A673 (cell line): ENCODE results near the gene SNX10. TPM values are rescaled to one million over a fixed set of nuclear protein-coding genes. Genes with fewer than 3 reads are reported as not detected.

Experiments used
- BruUV-seq: library from RNA; stranded (reverse); fragments of 400-500 nt; replicated peaks from 2 replicates; lab custom pipeline; 2021; lab: Mats Ljungman, UMichigan
- CTCF ChIA-PET: fragments of 300-600 bp; sonication (Branson Sonifier 250); formaldehyde crosslinking; loops from one replicate; lab custom pipeline; 2022; ENCODE audit warnings: antibody characterized with exemption; lab: Charles Lee
- POLR2A ChIA-PET: fragments of 300-600 bp; sonication (Branson Sonifier 250); formaldehyde crosslinking; loops from one replicate; lab custom pipeline; 2022; ENCODE audit warnings: antibody characterized with exemption; ENCODE audit not compliant: low non-redundant PET; lab: Charles Lee
- DNase-seq: peaks from one replicate; pipeline ENCODE4 v3.0.0-alpha.2; 2015; ENCODE audit warnings: low spot score
- H3K27ac ChIP-seq: fragments of 200-600 bp; sonication (generic); 2 replicates; pipeline ENCODE4 v1.5.1; 2016; ENCODE audit warnings: mixed run types, low read depth, mild to moderate bottlenecking, mixed read lengths, antibody characterized with exemption, low read length; ENCODE audit not compliant: poor library complexity, severe bottlenecking
- H3K27me3 ChIP-seq: fragments of 200-600 bp; sonication (generic); replicated peaks from 2 replicates; pipeline ENCODE4 v1.6.1; 2017; ENCODE audit warnings: mixed run types, low read depth, mild to moderate bottlenecking, mixed read lengths, antibody characterized with exemption, low read length; ENCODE audit not compliant: insufficient read depth, poor library complexity
- H3K36me3 ChIP-seq: fragments of 200-600 bp; sonication (generic); 2 replicates; pipeline ENCODE4 v1.6.1; 2016; ENCODE audit warnings: mixed run types, mild to moderate bottlenecking, mixed read lengths, antibody characterized with exemption, low read length; ENCODE audit not compliant: insufficient read depth, poor library complexity, severe bottlenecking
- H3K4me1 ChIP-seq: fragments of 200-600 bp; sonication (generic); 2 replicates; pipeline ENCODE4 v1.6.1; 2017; ENCODE audit warnings: mixed run types, mild to moderate bottlenecking, mixed read lengths, antibody characterized with exemption, low read length; ENCODE audit not compliant: insufficient read depth, poor library complexity, severe bottlenecking
- H3K4me3 ChIP-seq: fragments of 200-600 bp; sonication (generic); 2 replicates; pipeline ENCODE4 v1.5.1; 2016; ENCODE audit warnings: low read depth, mixed run types, mild to moderate bottlenecking, mixed read lengths, low read length; ENCODE audit not compliant: poor library complexity, severe bottlenecking
- H3K9me3 ChIP-seq: fragments of 200-600 bp; sonication (generic); 2 replicates; pipeline ENCODE4 v1.6.1; 2016; ENCODE audit warnings: mixed run types, low read depth, mild to moderate bottlenecking, mixed read lengths, antibody characterized with exemption, low read length; ENCODE audit not compliant: poor library complexity, severe bottlenecking
- EZH2 ChIP-seq: fragments of 200-600 bp; sonication (generic); IDR thresholded peaks from 2 replicates; pipeline ENCODE4 v1.6.1; 2017; ENCODE audit warnings: borderline replicate concordance, low read depth, mild to moderate bottlenecking, mixed read lengths, antibody characterized with exemption, low read length; ENCODE audit not compliant: poor library complexity, severe bottlenecking
- intact Hi-C: fragments of 100-400 bp; cut with micrococcal nuclease; formaldehyde crosslinking; loops from one replicate; pipeline ENCODE4 v1.10.0; 2022; ENCODE audit not compliant: unreplicated experiment
- total RNA-seq: library from RNA; stranded (reverse); gene quantifications from 2 replicates; pipeline ENCODE4 v1.2.3, GENCODE V29; 2021
- TF ChIP-seq, protein P1 (sequence below): fragments of 300-800, 200-600 bp; sonication (generic); conservative IDR thresholded peaks from 2 replicates; pipeline ENCODE4 v1.5.1; 2017; ENCODE audit warnings: low read depth, mild to moderate bottlenecking, antibody characterized with exemption, low read length, moderate library complexity, mixed read lengths

The SNX10 gene
- total RNA-seq, 1 experiment from 2014 or later = 1.1 TPM

DNA sequence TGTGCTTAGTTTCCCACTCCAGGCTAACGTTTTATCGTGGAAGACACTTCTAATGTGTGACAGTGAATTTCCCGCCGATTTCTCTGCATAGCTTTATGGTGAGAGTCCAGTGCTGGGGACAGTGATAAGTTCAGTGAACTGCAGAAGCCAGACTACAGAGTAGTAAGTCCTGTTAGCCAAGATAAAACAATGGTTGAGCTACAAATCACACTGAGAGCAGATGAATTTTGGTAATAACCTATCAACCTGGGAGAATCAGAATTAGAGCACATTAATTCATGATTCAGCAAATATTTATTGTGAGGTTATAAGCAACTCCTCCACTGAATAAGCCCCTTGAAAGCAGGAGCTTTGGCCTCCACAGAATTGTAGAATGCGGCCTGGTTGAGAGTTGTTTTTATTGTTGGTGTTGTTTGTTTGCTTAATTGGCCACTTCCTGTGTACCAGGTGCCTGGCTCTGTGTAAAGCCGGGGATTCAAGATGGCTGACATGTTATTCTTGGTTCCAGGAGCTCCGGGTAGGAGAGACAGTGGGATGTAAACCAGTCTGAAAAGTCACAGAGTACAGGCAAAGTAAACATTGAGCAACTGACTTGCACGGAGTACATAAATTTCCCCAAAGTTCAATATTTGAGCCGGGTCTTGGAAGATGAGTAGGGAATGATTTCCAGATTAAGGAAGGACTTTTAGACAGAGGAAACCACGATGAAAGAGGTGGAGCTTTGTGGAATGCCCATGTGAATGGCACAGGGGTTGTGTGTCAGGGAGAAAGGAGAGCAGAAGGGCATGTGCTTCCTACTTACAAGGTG lies 112.7 kb downstream of the SNX10 start:
- no peak overlapping the region for H3K27ac ChIP-seq
- no peaks in the 10 kb centered on the region for H3K9me3 ChIP-seq
- no peak overlapping the region for H3K4me3 ChIP-seq
- ChIA-PET CTCF (no interaction called here), POLR2A (no interaction called here)
- H3K4me1 ChIP-seq = no peaks in the 10 kb centered on the region
- H3K27me3 ChIP-seq = peaks cover 45% of the 10 kb centered on the region
- no peak for TF ChIP-seq EZH2
- TF ChIP-seq, protein P1, sequence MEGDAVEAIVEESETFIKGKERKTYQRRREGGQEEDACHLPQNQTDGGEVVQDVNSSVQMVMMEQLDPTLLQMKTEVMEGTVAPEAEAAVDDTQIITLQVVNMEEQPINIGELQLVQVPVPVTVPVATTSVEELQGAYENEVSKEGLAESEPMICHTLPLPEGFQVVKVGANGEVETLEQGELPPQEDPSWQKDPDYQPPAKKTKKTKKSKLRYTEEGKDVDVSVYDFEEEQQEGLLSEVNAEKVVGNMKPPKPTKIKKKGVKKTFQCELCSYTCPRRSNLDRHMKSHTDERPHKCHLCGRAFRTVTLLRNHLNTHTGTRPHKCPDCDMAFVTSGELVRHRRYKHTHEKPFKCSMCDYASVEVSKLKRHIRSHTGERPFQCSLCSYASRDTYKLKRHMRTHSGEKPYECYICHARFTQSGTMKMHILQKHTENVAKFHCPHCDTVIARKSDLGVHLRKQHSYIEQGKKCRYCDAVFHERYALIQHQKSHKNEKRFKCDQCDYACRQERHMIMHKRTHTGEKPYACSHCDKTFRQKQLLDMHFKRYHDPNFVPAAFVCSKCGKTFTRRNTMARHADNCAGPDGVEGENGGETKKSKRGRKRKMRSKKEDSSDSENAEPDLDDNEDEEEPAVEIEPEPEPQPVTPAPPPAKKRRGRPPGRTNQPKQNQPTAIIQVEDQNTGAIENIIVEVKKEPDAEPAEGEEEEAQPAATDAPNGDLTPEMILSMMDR = no peak
- DNase-seq = no peak
- BruUV-seq = no TSS peak
- H3K36me3 ChIP-seq = no peaks in the 10 kb centered on the region
- intact Hi-C loops = no loop called here

DNA sequence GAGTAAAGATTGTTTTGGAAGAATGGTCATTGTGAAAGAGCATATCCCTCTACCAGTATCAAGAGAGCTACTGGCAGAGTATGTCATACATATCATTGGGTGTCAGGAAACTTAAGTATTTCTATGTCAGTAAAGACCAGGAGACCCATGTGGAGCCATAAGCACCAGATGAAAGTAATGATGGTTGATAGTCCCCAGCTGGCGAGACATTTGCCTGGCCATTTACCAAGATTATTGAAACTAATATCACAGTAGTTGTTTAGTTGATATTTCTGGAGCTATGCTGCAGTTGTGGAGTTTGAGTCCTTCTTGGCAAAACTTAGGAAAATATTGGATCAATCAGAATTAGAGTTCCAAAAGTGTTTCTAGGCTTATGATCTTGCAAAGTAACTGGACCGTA lies 114.8 kb downstream of the SNX10 start:
- no peak for DNase-seq
- H3K9me3 ChIP-seq = no peaks in the 10 kb centered on the region
- CTCF ChIA-PET = no interaction called here
- H3K27ac ChIP-seq = no peak overlapping the region
- POLR2A ChIA-PET = no interaction called here
- no peaks in the 10 kb centered on the region for H3K36me3 ChIP-seq
- intact Hi-C loops = no loop called here
- H3K4me1 ChIP-seq = no peaks in the 10 kb centered on the region
- H3K27me3 ChIP-seq = peaks cover 25% of the 10 kb centered on the region
- TF ChIP-seq, protein P1 = no peak
- TF ChIP-seq EZH2 = no peak
- no peak overlapping the region for H3K4me3 ChIP-seq
- no TSS peak for BruUV-seq

DNA sequence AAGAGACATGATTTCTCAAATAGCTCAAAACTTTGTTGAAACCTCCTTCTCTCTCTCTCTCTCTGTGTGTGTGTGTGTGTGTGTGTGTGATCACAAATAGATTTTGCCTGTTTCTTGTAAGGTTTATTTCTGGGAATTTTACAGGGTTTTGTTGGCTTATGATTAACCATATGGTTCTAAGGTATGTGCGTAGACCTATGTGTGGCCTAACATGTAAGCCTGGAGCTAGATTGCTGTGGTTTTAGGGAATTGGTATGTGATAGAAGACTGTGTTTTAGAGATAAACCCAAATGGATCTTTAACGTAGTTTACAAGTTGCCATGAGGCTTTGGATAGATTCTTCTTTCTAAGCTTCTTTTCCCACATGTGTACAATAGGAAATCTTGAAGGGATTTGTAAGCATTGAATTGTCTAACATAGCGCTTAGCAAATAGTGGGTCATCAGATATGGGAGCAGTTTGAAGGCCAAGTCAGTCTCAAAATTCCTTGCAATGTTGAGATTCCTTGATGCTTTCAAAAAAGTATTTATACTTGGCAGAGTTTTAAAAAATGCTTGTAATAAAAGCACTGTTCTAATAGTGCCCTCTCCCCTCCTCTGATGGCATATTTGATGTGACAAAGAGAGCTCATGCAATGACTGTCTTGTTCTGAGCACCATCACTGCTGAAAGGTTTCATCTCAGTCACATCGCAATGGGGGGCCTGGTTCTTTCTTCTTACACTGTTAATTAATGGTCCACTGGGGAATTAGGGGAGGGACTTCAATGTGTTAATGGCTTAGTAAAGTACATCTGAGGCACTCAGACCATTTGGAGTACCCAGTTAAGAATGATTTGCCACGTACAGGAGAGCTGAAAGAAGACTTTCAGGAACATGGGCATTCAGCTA lies 118.2 kb downstream of the SNX10 start:
- ChIA-PET POLR2A (interaction anchor here (0.7 kb wide), 1 partner anchor 47 kb away, joined by 4 read pairs; no protein-coding TSS in a partner anchor), CTCF (no interaction called here)
- BruUV-seq = no TSS peak
- TF ChIP-seq, protein P1 = no peak
- no peak for TF ChIP-seq EZH2
- Histone ChIP-seq H3K36me3 (no peaks in the 10 kb centered on the region), H3K4me1 (no peaks in the 10 kb centered on the region), H3K9me3 (no peaks in the 10 kb centered on the region), H3K27me3 (peaks cover 30% of the 10 kb centered on the region), H3K4me3 (no peak overlapping the region), H3K27ac (no peak overlapping the region)
- intact Hi-C loops = no loop called here
- no peak for DNase-seq
